ENCODE results near the gene ANTXR1.

ANTXR1 gene

GRCh38 chr2:69131983-69132675 lies 119.2 kb downstream of the ANTXR1 start:
- intact Hi-C loops (cut with DNase I; ENCODE audit: low total_unique reads): no loop called here
- Histone ChIP-seq H3K36me3 (peaks cover 0 to 29% (median 0%) of the 10 kb centered on the region in 3 donors), H3K9me3 (no peaks in the 10 kb centered on the region), H3K27ac (peak overlapping the region; percentile 26 to 50), H3K27me3 (no peaks in the 10 kb centered on the region), H3K4me1 (peaks cover 0 to 46% (median 13%) of the 10 kb centered on the region in 4 donors), H3K4me3 (no peak overlapping the region)
- no peak for DNase-seq
- no peak for TF ChIP-seq CTCF (IDR thresholded peaks at IDR 0.05)

GRCh38 chr2:69132960-69133590 lies 120.1 kb downstream of the ANTXR1 start:
- peak overlapping the region; percentile 50 to 57 for H3K27ac ChIP-seq
- H3K4me1 ChIP-seq: peaks cover 0 to 48% (median 16%) of the 10 kb centered on the region in 4 donors
- no peaks in the 10 kb centered on the region for H3K27me3 ChIP-seq
- peaks cover 0 to 24% (median 0%) of the 10 kb centered on the region in 3 donors for H3K36me3 ChIP-seq
- intact Hi-C loops (cut with DNase I; ENCODE audit: low total_unique reads): no loop called here
- no peak for DNase-seq
- no peak for TF ChIP-seq CTCF (IDR thresholded peaks at IDR 0.05)
- no peaks in the 10 kb centered on the region for H3K9me3 ChIP-seq
- H3K4me3 ChIP-seq: no peak overlapping the region

GRCh38 chr2:69133898-69134297 lies 120.9 kb downstream of the ANTXR1 start:
- no peaks in the 10 kb centered on the region for H3K27me3 ChIP-seq
- no peak for TF ChIP-seq CTCF (IDR thresholded peaks at IDR 0.05)
- H3K4me3 ChIP-seq: no peak overlapping the region
- peaks cover 0 to 18% (median 0%) of the 10 kb centered on the region in 3 donors for H3K36me3 ChIP-seq
- H3K4me1 ChIP-seq: peaks cover 0 to 56% (median 24%) of the 10 kb centered on the region in 4 donors
- no peak for DNase-seq
- intact Hi-C loops (cut with DNase I; ENCODE audit: low total_unique reads): no loop called here
- no peaks in the 10 kb centered on the region for H3K9me3 ChIP-seq
- peak overlapping the region; percentile 50 to 57 for H3K27ac ChIP-seq

GRCh38 chr2:69134306-69134945 lies 121.4 kb downstream of the ANTXR1 start:
- Histone ChIP-seq H3K27me3 (no peaks in the 10 kb centered on the region), H3K4me3 (no peak overlapping the region), H3K4me1 (peaks cover 0 to 61% (median 29%) of the 10 kb centered on the region in 4 donors), H3K36me3 (peaks cover 0 to 12% (median 0%) of the 10 kb centered on the region in 3 donors), H3K9me3 (no peaks in the 10 kb centered on the region), H3K27ac (peak overlapping the region; percentile 50 to 57)
- DNase-seq: no peak
- TF ChIP-seq CTCF (IDR thresholded peaks at IDR 0.05): no peak
- intact Hi-C loops (cut with DNase I; ENCODE audit: low total_unique reads): no loop called here

GRCh38 chr2:69138247-69138772 lies 125.3 kb downstream of the ANTXR1 start:
- intact Hi-C loops (cut with DNase I; ENCODE audit: low total_unique reads): no loop called here
- Histone ChIP-seq H3K27me3 (no peaks in the 10 kb centered on the region), H3K4me3 (no peak overlapping the region), H3K4me1 (peaks cover 0 to 59% (median 22%) of the 10 kb centered on the region in 4 donors), H3K27ac (peak overlapping the region; percentile 50 to 60), H3K36me3 (no peaks in the 10 kb centered on the region), H3K9me3 (no peaks in the 10 kb centered on the region)
- no peak for TF ChIP-seq CTCF (IDR thresholded peaks at IDR 0.05)
- DNase-seq: no peak
